ENCODE measurements around the gene DARS2. TPM values are rescaled to one million over a fixed set of nuclear protein-coding genes. Genes with fewer than 3 reads are reported as not detected.
"Not testable (repeated sequence)": the region's sequence is repeated elsewhere in the genome, so short reads cannot be mapped to it uniquely, and the experiment has no call there.

Gene DARS2
- total RNA-seq, 4 donors from 2014 or later = 4.3 to 8.9 (median 8.2) TPM

DNA sequence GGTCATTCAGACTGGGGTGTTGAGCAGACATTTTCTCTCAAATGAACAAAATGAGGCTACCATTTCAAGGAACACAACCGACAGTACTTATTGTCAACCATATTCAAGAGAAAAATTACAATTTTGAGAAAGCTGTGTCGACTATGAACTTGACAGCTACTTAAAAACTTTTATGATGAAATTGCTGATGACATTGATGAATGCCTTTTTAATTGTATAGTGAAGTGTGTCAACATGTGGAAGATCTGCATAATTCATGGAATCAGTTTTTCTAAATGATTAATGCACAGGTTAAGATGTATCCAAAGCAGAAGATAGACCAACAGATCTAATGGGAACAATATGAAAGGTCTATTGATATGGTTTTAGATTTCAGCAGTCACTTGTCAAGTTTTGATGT is 34.6 kb upstream of the DARS2 start:
- peaks cover 0 to 30% of the 10 kb centered on the region in 2 donors for H3K36me3 ChIP-seq
- intact Hi-C loops (cut with DNase I; ENCODE audit: low total_unique reads) = no loop called here
- H3K27ac ChIP-seq = no peak overlapping the region
- ATAC-seq (no peak), DNase-seq (no peak)
- no peaks in the 10 kb centered on the region for H3K4me1 ChIP-seq
- no peaks in the 10 kb centered on the region for H3K9me3 ChIP-seq
- TF ChIP-seq, protein P1, sequence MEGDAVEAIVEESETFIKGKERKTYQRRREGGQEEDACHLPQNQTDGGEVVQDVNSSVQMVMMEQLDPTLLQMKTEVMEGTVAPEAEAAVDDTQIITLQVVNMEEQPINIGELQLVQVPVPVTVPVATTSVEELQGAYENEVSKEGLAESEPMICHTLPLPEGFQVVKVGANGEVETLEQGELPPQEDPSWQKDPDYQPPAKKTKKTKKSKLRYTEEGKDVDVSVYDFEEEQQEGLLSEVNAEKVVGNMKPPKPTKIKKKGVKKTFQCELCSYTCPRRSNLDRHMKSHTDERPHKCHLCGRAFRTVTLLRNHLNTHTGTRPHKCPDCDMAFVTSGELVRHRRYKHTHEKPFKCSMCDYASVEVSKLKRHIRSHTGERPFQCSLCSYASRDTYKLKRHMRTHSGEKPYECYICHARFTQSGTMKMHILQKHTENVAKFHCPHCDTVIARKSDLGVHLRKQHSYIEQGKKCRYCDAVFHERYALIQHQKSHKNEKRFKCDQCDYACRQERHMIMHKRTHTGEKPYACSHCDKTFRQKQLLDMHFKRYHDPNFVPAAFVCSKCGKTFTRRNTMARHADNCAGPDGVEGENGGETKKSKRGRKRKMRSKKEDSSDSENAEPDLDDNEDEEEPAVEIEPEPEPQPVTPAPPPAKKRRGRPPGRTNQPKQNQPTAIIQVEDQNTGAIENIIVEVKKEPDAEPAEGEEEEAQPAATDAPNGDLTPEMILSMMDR (IDR thresholded peaks at IDR 0.05 in 4 of 5, conservative IDR thresholded peaks at IDR 0.05 in 1 of 5) = no peak
- no peak for TF ChIP-seq POLR2A (IDR thresholded peaks at IDR 0.05)
- no peak overlapping the region for H3K4me3 ChIP-seq
- in situ Hi-C loops (cut with MboI; ENCODE audit: low sequenced_read_pairs in 4 of 4) = no loop called here
- H3K27me3 ChIP-seq = no peaks in the 10 kb centered on the region

DNA sequence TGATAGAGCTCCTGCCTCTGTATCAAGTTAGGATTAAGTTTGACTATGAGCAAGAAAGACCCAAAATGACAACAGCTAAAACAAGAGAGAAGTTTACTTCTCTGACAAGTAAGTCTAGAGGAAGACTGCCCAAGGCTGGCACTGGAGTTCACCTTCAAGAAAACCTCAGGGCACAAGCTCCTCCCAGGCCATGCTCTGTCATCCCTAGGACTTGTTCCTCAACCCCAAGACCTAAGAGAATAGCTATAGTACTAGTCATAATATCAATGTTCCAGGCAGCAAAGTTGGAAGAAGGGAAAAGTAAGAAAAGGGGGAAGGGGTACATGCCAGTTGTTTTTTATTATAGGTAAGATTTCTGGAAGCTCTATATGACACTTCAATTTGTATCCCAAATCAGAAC is 26.4 kb upstream of the DARS2 start:
- ATAC-seq = no peak
- no peaks in the 10 kb centered on the region for H3K4me1 ChIP-seq
- H3K27ac ChIP-seq = no peak overlapping the region

DNA sequence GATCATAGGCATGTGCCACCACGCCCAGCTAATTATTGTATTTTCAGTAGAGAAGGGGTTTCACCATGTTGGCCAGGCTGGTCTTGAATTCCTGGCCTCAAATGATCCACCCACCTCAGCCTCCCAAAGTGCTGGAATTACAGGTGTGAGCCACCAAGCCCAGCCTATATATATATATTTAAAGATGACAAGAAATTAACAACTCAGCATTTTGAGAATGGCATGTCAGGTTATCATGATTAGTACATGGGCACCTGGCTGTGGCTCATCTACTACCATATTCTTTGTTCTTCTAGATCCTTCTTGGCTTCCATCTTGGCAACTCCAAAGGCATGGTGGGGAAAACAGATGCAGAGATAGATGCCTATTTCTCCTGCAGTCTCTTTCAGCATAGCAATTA is 24.5 kb upstream of the DARS2 start:
- H3K9me3 ChIP-seq; DNase-seq; H3K4me1 ChIP-seq; H3K4me3 ChIP-seq; H3K27ac ChIP-seq; H3K27me3 ChIP-seq; ATAC-seq; intact Hi-C loops (cut with DNase I; ENCODE audit: low total_unique reads): not testable (repeated sequence)
- in situ Hi-C loops (cut with MboI; ENCODE audit: low sequenced_read_pairs in 4 of 4) = loop anchor here in 2 of 4 donors (25.0 kb wide), 2 partner anchors 363 to 1063 kb away; no protein-coding TSS in a partner anchor
- H3K36me3 ChIP-seq = peaks cover 0 to 14% of the 10 kb centered on the region in 2 donors

More for the DNA sequence above, 26.4 kb upstream of the DARS2 start:
- H3K4me3 ChIP-seq = no peak overlapping the region
- no peaks in the 10 kb centered on the region for H3K9me3 ChIP-seq
- no peak for DNase-seq
- peaks cover 0 to 13% of the 10 kb centered on the region in 2 donors for H3K36me3 ChIP-seq
- intact Hi-C loops (cut with DNase I; ENCODE audit: low total_unique reads) = no loop called here
- in situ Hi-C loops (cut with MboI; ENCODE audit: low sequenced_read_pairs in 4 of 4) = no loop called here
- TF ChIP-seq, protein P1 (IDR thresholded peaks at IDR 0.05 in 4 of 5, conservative IDR thresholded peaks at IDR 0.05 in 1 of 5) = no peak
- TF ChIP-seq POLR2A (IDR thresholded peaks at IDR 0.05) = no peak
- no peaks in the 10 kb centered on the region for H3K27me3 ChIP-seq

DNA sequence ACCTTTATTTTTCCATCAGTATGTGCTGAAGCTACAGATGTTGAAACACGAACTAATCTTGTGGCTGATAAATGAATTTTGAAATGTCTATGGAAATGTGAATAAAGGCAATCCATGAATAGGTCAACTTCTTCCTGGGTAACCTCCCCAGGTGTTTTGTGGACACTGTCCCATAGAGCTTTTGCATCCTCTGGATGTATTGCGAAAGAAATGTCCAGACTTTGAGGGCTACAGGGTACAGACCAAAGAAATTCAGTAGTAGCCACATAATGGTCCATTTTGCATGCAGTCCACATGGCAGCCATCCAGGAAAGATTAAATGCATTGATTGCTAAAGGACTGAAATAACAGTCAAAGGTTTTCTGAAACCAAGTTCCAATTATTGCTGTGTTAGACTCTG is 21.5 kb upstream of the DARS2 start:
- in situ Hi-C loops (cut with MboI; ENCODE audit: low sequenced_read_pairs in 4 of 4) (loop anchor here in 2 of 4 donors (25.0 kb wide), 2 partner anchors 366 to 1066 kb away; no protein-coding TSS in a partner anchor), intact Hi-C loops (cut with DNase I; ENCODE audit: low total_unique reads) (no loop called here)
- H3K4me1 ChIP-seq = no peaks in the 10 kb centered on the region
- peaks cover 0 to 32% of the 10 kb centered on the region in 2 donors for H3K36me3 ChIP-seq
- no peak for TF ChIP-seq POLR2A (IDR thresholded peaks at IDR 0.05)
- TF ChIP-seq, protein P1 (IDR thresholded peaks at IDR 0.05 in 4 of 5, conservative IDR thresholded peaks at IDR 0.05 in 1 of 5) = no peak
- no peaks in the 10 kb centered on the region for H3K27me3 ChIP-seq
- DNase-seq = no peak
- ATAC-seq = no peak
- H3K9me3 ChIP-seq = no peaks in the 10 kb centered on the region
- H3K27ac ChIP-seq = no peak overlapping the region
- H3K4me3 ChIP-seq = no peak overlapping the region

DNA sequence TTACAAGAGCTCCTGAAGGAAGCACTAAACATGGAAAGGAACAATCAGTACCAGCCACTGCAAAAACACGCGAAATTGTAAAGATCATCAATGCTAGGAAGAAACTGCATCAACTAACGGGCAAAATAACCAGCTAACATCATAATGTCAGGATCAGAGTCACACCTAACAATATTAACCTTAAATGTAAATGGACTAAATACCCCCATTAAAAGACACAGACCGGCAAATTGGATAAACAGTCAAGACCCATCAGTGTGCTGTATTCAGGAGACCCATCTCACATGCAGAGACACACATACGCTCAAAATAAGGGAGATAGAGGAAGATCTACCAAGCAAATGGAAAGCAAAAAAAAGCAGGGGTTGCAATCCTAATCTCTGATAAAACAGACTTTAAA is 10.8 kb upstream of the DARS2 start:
- H3K4me1 ChIP-seq; H3K27ac ChIP-seq; ATAC-seq; H3K4me3 ChIP-seq; H3K9me3 ChIP-seq; intact Hi-C loops (cut with DNase I; ENCODE audit: low total_unique reads); H3K27me3 ChIP-seq; DNase-seq: not testable (repeated sequence)
- in situ Hi-C loops (cut with MboI; ENCODE audit: low sequenced_read_pairs in 4 of 4) = loop anchor here in 2 of 4 donors (25.0 kb wide), 2 partner anchors 376 to 1076 kb away; no protein-coding TSS in a partner anchor
- peaks cover 0 to 13% of the 10 kb centered on the region in 2 donors for H3K36me3 ChIP-seq

DNA sequence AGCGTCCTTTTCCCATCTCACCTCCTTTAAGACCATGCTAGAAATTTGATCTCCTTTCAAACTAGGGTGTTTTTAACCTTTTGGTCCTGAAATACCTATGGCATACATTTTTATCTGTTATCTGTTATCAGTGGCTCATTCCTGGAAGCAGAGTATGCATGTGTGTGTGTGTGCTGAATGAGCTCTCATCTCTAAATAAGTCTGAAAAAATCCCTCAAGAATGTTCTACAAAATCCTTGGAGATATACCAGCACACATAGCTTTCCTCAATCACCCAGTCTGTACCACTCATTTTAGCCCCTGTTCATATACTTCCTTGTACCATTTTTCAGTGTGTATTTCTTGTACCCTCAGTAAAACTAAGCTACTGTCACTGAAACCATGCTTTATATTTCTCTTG is 6.0 kb upstream of the DARS2 start:
- ATAC-seq = no peak
- Histone ChIP-seq H3K4me1 (peaks cover 2 to 8% of the 10 kb centered on the region in 2 donors), H3K36me3 (no peaks in the 10 kb centered on the region), H3K4me3 (no peak overlapping the region), H3K9me3 (no peaks in the 10 kb centered on the region), H3K27me3 (no peaks in the 10 kb centered on the region), H3K27ac (no peak overlapping the region)
- intact Hi-C loops (cut with DNase I; ENCODE audit: low total_unique reads) (no loop called here), in situ Hi-C loops (cut with MboI; ENCODE audit: low sequenced_read_pairs in 4 of 4) (loop anchor here in 2 of 4 donors (25.0 kb wide), 2 partner anchors 381 to 1081 kb away; no protein-coding TSS in a partner anchor)
- DNase-seq = no peak
- TF ChIP-seq POLR2A (IDR thresholded peaks at IDR 0.05) = no peak
- TF ChIP-seq, protein P1 (IDR thresholded peaks at IDR 0.05 in 4 of 5, conservative IDR thresholded peaks at IDR 0.05 in 1 of 5) = no peak
